AG04450 (cell line): ENCODE results near the gene KIAA1217. TPM values are rescaled to one million over a fixed set of nuclear protein-coding genes. Genes with fewer than 3 reads are reported as not detected.

Experiments
- CTCF ChIA-PET: fragments of 300-600, 350-600 bp; formaldehyde crosslinking; extraction: SDS; loops from one replicate; lab custom pipeline; 2022; ENCODE audit warnings: antibody characterized with exemption, inconsistent platforms; lab: Charles Lee
- POLR2A ChIA-PET: fragments of 350-600 bp; formaldehyde crosslinking; extraction: SDS; loops from one replicate; lab custom pipeline; 2021; ENCODE audit warnings: antibody characterized with exemption, inconsistent platforms; lab: Yijun Ruan, JAX
- DNase-seq: peaks from one replicate; pipeline ENCODE4 v3.0.0-alpha.2; 2011; ENCODE audit warnings: low read depth, low spot score
- H3K27ac ChIP-seq: one replicate; pipeline ENCODE4 v1.5.1; 2012; ENCODE audit warnings: low read depth, low read length, control low read depth
- H3K27me3 ChIP-seq: one replicate; pipeline ENCODE4 v1.6.0; 2012; ENCODE audit warnings: low read length; ENCODE audit not compliant: control insufficient read depth, insufficient read depth
- H3K4me3 ChIP-seq: 2 replicates; pipeline ENCODE4 v1.5.1; 2011; ENCODE audit warnings: mild to moderate bottlenecking, low read depth, low read length, control low read depth
- H3K9me3 ChIP-seq: 2 replicates; pipeline ENCODE4 v1.5.1; 2012; ENCODE audit warnings: low read length; ENCODE audit not compliant: control insufficient read depth, insufficient read depth
- CTCF ChIP-seq: IDR thresholded peaks from 2 replicates; pipeline ENCODE4 v1.5.1; 2011; ENCODE audit warnings: low read depth, low read length, control low read depth, inconsistent platforms
- polyA plus RNA-seq: library from polyadenylated mRNA; depleted of rRNA; stranded (reverse); fragments of >200 nt; gene quantifications from 2 replicates; pipeline ENCODE4 v1.2.3, GENCODE V29; 2011

The KIAA1217 gene
- polyA plus RNA-seq, 1 experiment = 5.4 TPM

GRCh38 chr10:24432478-24433416 lies 223.8 kb downstream of the KIAA1217 start:
- H3K9me3 ChIP-seq = no peaks in the 10 kb centered on the region
- no peak overlapping the region for H3K4me3 ChIP-seq
- no peak for DNase-seq
- no peak overlapping the region for H3K27ac ChIP-seq
- POLR2A ChIA-PET = interaction anchor here (0.6 kb wide), 1 partner anchor 71 kb away, joined by 5 read pairs; no protein-coding TSS in a partner anchor
- CTCF ChIA-PET = no interaction called here
- no peak for TF ChIP-seq CTCF
- no peaks in the 10 kb centered on the region for H3K27me3 ChIP-seq

- TF ChIP-seq CTCF = no peak
- no peaks in the 10 kb centered on the region for H3K9me3 ChIP-seq
- CTCF ChIA-PET = no interaction called here
Observed at GRCh38 chr10:24433705-24434104, 224.8 kb downstream of the KIAA1217 start.

GRCh38 chr10:24434961-24435360 lies 226.0 kb downstream of the KIAA1217 start:
- H3K4me3 ChIP-seq = no peak overlapping the region
- DNase-seq = no peak
- ChIA-PET POLR2A (interaction anchor here (0.6 kb wide), 1 partner anchor 9 kb away, joined by 3 read pairs; no protein-coding TSS in a partner anchor), CTCF (no interaction called here)
- no peaks in the 10 kb centered on the region for H3K27me3 ChIP-seq
- no peaks in the 10 kb centered on the region for H3K9me3 ChIP-seq
- no peak overlapping the region for H3K27ac ChIP-seq
- TF ChIP-seq CTCF = no peak

More at GRCh38 chr10:24433705-24434104, 224.8 kb downstream of the KIAA1217 start:
- H3K27ac ChIP-seq = no peak overlapping the region
- no peaks in the 10 kb centered on the region for H3K27me3 ChIP-seq
- H3K4me3 ChIP-seq = no peak overlapping the region
- no peak for DNase-seq
- POLR2A ChIA-PET = no interaction called here

- POLR2A ChIA-PET = interaction anchor here (0.6 to 0.8 kb wide), 3 partner anchors 9 to 18 kb away, joined by 3 read pairs; no protein-coding TSS in a partner anchor
- Histone ChIP-seq H3K27me3 (no peaks in the 10 kb centered on the region), H3K4me3 (no peak overlapping the region), H3K9me3 (no peaks in the 10 kb centered on the region), H3K27ac (no peak overlapping the region)
- TF ChIP-seq CTCF = no peak
- no peak for DNase-seq
- CTCF ChIA-PET = interaction anchor here (0.8 kb wide), 1 partner anchor 11 kb away, joined by 3 read pairs; no protein-coding TSS in a partner anchor
Observed at GRCh38 chr10:24435374-24435773, 226.4 kb downstream of the KIAA1217 start.

- no peak for DNase-seq
- H3K27me3 ChIP-seq = no peaks in the 10 kb centered on the region
- H3K9me3 ChIP-seq = no peaks in the 10 kb centered on the region
- TF ChIP-seq CTCF = no peak
- POLR2A ChIA-PET = no interaction called here
- CTCF ChIA-PET = no interaction called here
- no peak overlapping the region for H3K27ac ChIP-seq
- H3K4me3 ChIP-seq = no peak overlapping the region
Observed at GRCh38 chr10:24437302-24437701, 228.4 kb downstream of the KIAA1217 start.
